SK-N-MC (cell line): Measurements from ENCODE around the gene LTA4H.

Source experiments
- DNase-seq: peaks from one replicate; pipeline ENCODE4 v3.0.0-alpha.2; 2011; ENCODE audit warnings: low read depth, low spot score
- H3K27ac ChIP-seq: fragments of 200-600 bp; sonication (generic); 2 replicates; pipeline ENCODE4 v1.5.1; 2016; ENCODE audit warnings: mixed run types
- H3K36me3 ChIP-seq: fragments of 200-600 bp; sonication (generic); 2 replicates; pipeline ENCODE4 v1.6.1; 2017; ENCODE audit warnings: antibody characterized with exemption, low read length, mixed read lengths; ENCODE audit not compliant: insufficient read depth
- H3K4me3 ChIP-seq: fragments of 200-600 bp; sonication (generic); 2 replicates; pipeline ENCODE4 v1.5.1; 2016
- H3K9ac ChIP-seq: fragments of 200-600 bp; sonication (generic); 2 replicates; pipeline ENCODE4 v1.8.0; 2017; ENCODE audit warnings: mixed run types, mixed read lengths; ENCODE audit not compliant: insufficient read length
- H3K9me3 ChIP-seq: fragments of 200-600 bp; sonication (generic); 2 replicates; pipeline ENCODE4 v1.6.1; 2017; ENCODE audit warnings: low read depth, mild to moderate bottlenecking, antibody characterized with exemption, low read length, moderate library complexity, mixed read lengths
- EZH2 ChIP-seq: fragments of 200-600 bp; sonication (generic); IDR thresholded peaks from one replicate; pipeline ENCODE4 v1.6.1; 2017; ENCODE audit warnings: antibody characterized with exemption
- FOXP2 ChIP-seq: optimal IDR thresholded peaks from 2 replicates; pipeline ENCODE3; 2011; ENCODE audit warnings: mild to moderate bottlenecking, moderate library complexity; ENCODE audit not compliant: insufficient read depth; ENCODE audit errors: extremely low read length, control extremely low read depth
- POLR2AphosphoS5 ChIP-seq: IDR thresholded peaks from 2 replicates; pipeline ENCODE4 v1.6.1; 2012; ENCODE audit warnings: mild to moderate bottlenecking, low read depth, low read length, borderline replicate concordance

The LTA4H gene

GRCh38 chr12:95966287-95966870 lies 69.0 kb downstream of the LTA4H start:
- Histone ChIP-seq H3K9ac (no peak overlapping the region), H3K4me3 (no peak overlapping the region), H3K36me3 (no peaks in the 10 kb centered on the region), H3K9me3 (no peaks in the 10 kb centered on the region), H3K27ac (no peak overlapping the region)
- DNase-seq, result no peak
- TF ChIP-seq POLR2AphosphoS5 (no peak), FOXP2 (no peak), EZH2 (no peak)

- no peak overlapping the region for H3K27ac ChIP-seq
- no peak for TF ChIP-seq FOXP2
- no peak for TF ChIP-seq POLR2AphosphoS5
- TF ChIP-seq EZH2, result no peak
- no peaks in the 10 kb centered on the region for H3K9me3 ChIP-seq
- no peak overlapping the region for H3K9ac ChIP-seq
- no peaks in the 10 kb centered on the region for H3K36me3 ChIP-seq
- H3K4me3 ChIP-seq, result no peak overlapping the region
- DNase-seq, result no peak
These were observed 72.3 kb downstream of the LTA4H start for GRCh38 chr12:95963096-95963495.

- H3K9me3 ChIP-seq, result no peaks in the 10 kb centered on the region
These were observed 73.2 kb downstream of the LTA4H start for GRCh38 chr12:95962222-95962621.

GRCh38 chr12:95960241-95960640 lies 75.1 kb downstream of the LTA4H start:
- Histone ChIP-seq H3K36me3 (no peaks in the 10 kb centered on the region), H3K4me3 (no peak overlapping the region), H3K27ac (no peak overlapping the region), H3K9me3 (no peaks in the 10 kb centered on the region), H3K9ac (no peak overlapping the region)
- TF ChIP-seq FOXP2 (no peak), EZH2 (no peak), POLR2AphosphoS5 (no peak)
- DNase-seq, result no peak

More at GRCh38 chr12:95962222-95962621, 73.2 kb downstream of the LTA4H start:
- H3K36me3 ChIP-seq, result no peaks in the 10 kb centered on the region
- DNase-seq, result no peak
- no peak overlapping the region for H3K9ac ChIP-seq
- no peak overlapping the region for H3K4me3 ChIP-seq
- TF ChIP-seq EZH2, result no peak
- TF ChIP-seq POLR2AphosphoS5, result no peak
- no peak for TF ChIP-seq FOXP2
- H3K27ac ChIP-seq, result no peak overlapping the region

GRCh38 chr12:95959107-95959506 lies 76.3 kb downstream of the LTA4H start:
- H3K9ac ChIP-seq, result no peak overlapping the region
- TF ChIP-seq EZH2 (no peak), FOXP2 (no peak), POLR2AphosphoS5 (no peak)
- H3K27ac ChIP-seq, result no peak overlapping the region
- DNase-seq, result no peak
- H3K4me3 ChIP-seq, result no peak overlapping the region
- no peaks in the 10 kb centered on the region for H3K9me3 ChIP-seq
- no peaks in the 10 kb centered on the region for H3K36me3 ChIP-seq

- no peak overlapping the region for H3K4me3 ChIP-seq
- no peak for TF ChIP-seq EZH2
- no peak for TF ChIP-seq POLR2AphosphoS5
- no peak for TF ChIP-seq FOXP2
- DNase-seq, result no peak
- H3K9ac ChIP-seq, result no peak overlapping the region
- H3K27ac ChIP-seq, result no peak overlapping the region
- H3K9me3 ChIP-seq, result no peaks in the 10 kb centered on the region
- H3K36me3 ChIP-seq, result no peaks in the 10 kb centered on the region
These were observed 78.7 kb downstream of the LTA4H start for GRCh38 chr12:95956557-95957145.

GRCh38 chr12:95955549-95956159 lies 79.7 kb downstream of the LTA4H start:
- no peaks in the 10 kb centered on the region for H3K9me3 ChIP-seq
- H3K27ac ChIP-seq, result no peak overlapping the region
- no peak overlapping the region for H3K4me3 ChIP-seq
- no peaks in the 10 kb centered on the region for H3K36me3 ChIP-seq
- no peak overlapping the region for H3K9ac ChIP-seq
- no peak for TF ChIP-seq POLR2AphosphoS5
- no peak for TF ChIP-seq FOXP2
- TF ChIP-seq EZH2, result no peak
- DNase-seq, result no peak

GRCh38 chr12:95953000-95953399 lies 82.4 kb downstream of the LTA4H start:
- H3K9ac ChIP-seq, result no peak overlapping the region
- no peak overlapping the region for H3K4me3 ChIP-seq
- H3K9me3 ChIP-seq, result no peaks in the 10 kb centered on the region
- no peak for DNase-seq
- no peak overlapping the region for H3K27ac ChIP-seq
- H3K36me3 ChIP-seq, result no peaks in the 10 kb centered on the region
- no peak for TF ChIP-seq FOXP2
- no peak for TF ChIP-seq EZH2

GRCh38 chr12:95951515-95951914 lies 83.9 kb downstream of the LTA4H start:
- Histone ChIP-seq H3K36me3 (no peaks in the 10 kb centered on the region), H3K4me3 (no peak overlapping the region), H3K9me3 (no peaks in the 10 kb centered on the region), H3K27ac (no peak overlapping the region), H3K9ac (no peak overlapping the region)
- TF ChIP-seq FOXP2 (no peak), EZH2 (no peak), POLR2AphosphoS5 (no peak)
- no peak for DNase-seq
